A549 (cell line): Measurements from ENCODE around the gene KRABD2.

Source experiments
- ATAC-seq, 2 experiments: fragments of 200-7000 bp in 1 of 2; fragments of >200 bp in 1 of 2; cut with Nextera tagmentation in 1 of 2; cut with Tn5 transposase in 1 of 2; 3 replicates each; pipeline versions ENCODE4 v1.8.0 to v1.9.1; 2018 to 2020; ENCODE audit warnings: mild to moderate bottlenecking in 1 of 2, moderate library complexity in 1 of 2
- CTCF ChIA-PET: fragments of 300-600 bp; sonication (Branson Sonifier 250); formaldehyde crosslinking; extraction: SDS; loops from one replicate; lab custom pipeline; 2021; ENCODE audit warnings: antibody characterized with exemption, inconsistent platforms; lab: Yijun Ruan, JAX
- POLR2A ChIA-PET: fragments of 350-600 bp; formaldehyde crosslinking; extraction: SDS; loops from one replicate; lab custom pipeline; 2021; ENCODE audit warnings: antibody characterized with exemption, inconsistent platforms; lab: Yijun Ruan, JAX
- DNase-seq, 2 experiments: peaks; one replicate each; pipeline versions ENCODE4 v3.0.0 to v3.0.0-alpha.2; 2011 to 2016; ENCODE audit warnings: low read depth in 1 of 2, low spot score in 1 of 2
- FAIRE-seq: peaks from 2 replicates; lab custom pipeline; 2011; peaks lifted over from hg19 to GRCh38; lab: Jason Lieb, UNC
- H3K27ac ChIP-seq, 2 experiments: fragments of >200 bp; sonication (Bioruptor Twin); formaldehyde crosslinking; 3 replicates each; pipeline ENCODE4 v1.5.1; 2016 to 2017
- H3K4me1 ChIP-seq: fragments of >200 bp; sonication (Bioruptor Twin); formaldehyde crosslinking; 3 replicates; pipeline ENCODE4 v1.6.1; 2016
- H3K4me2 ChIP-seq: fragments of >200 bp; sonication (Bioruptor Twin); formaldehyde crosslinking; 3 replicates; pipeline ENCODE4 v1.6.1; 2016
- H3K4me3 ChIP-seq: fragments of >200 bp; sonication (Bioruptor Twin); formaldehyde crosslinking; 3 replicates; pipeline ENCODE4 v1.5.1; 2016
- H3K9me3 ChIP-seq: fragments of >200 bp; sonication (Bioruptor Twin); formaldehyde crosslinking; 3 replicates; pipeline ENCODE4 v1.6.1; 2016
- BHLHE40 ChIP-seq: IDR thresholded peaks from 2 replicates; pipeline ENCODE4 v1.6.1; 2012; ENCODE audit warnings: low read depth, low read length, inconsistent platforms
- CBX2 ChIP-seq: fragments of 200-600 bp; sonication (generic); IDR thresholded peaks from 2 replicates; pipeline ENCODE4 v1.6.1; 2016; ENCODE audit warnings: low read depth, mild to moderate bottlenecking, borderline replicate concordance
- CEBPB ChIP-seq, 2 experiments: fragments of >200 bp in 1 of 2; sonication (Bioruptor Twin) in 1 of 2; formaldehyde crosslinking in 1 of 2; IDR thresholded peaks; 2 replicates each; pipeline ENCODE4 v1.6.1; 2012 to 2016
- EP300 ChIP-seq, 2 experiments: fragments of >200 bp; sonication (Bioruptor Twin); formaldehyde crosslinking; IDR thresholded peaks; 2 replicates in 1 of 2; 3 replicates in 1 of 2; pipeline ENCODE4 v1.6.1; 2016 to 2017
- ESRRA ChIP-seq: fragments of 150-350 bp; IDR thresholded peaks from 2 replicates; pipeline ENCODE4 v1.6.1; 2014; ENCODE audit warnings: mild to moderate bottlenecking, low read length, borderline replicate concordance
- FOSB ChIP-seq: fragments of 250-450 bp; sonication (Bioruptor Pico); IDR thresholded peaks from 2 replicates; pipeline ENCODE4 v1.5.0; 2020; ENCODE audit warnings: mild to moderate bottlenecking, moderate library complexity
- FOSL2 ChIP-seq, 2 experiments: fragments of 450-650 bp in 1 of 2; fragments of >200 bp in 1 of 2; sonication (Bioruptor Twin) in 1 of 2; formaldehyde crosslinking; IDR thresholded peaks; 2 replicates each; pipeline versions ENCODE4 v1.5.0 to v1.6.1; 2016 to 2020; ENCODE audit warnings: mild to moderate bottlenecking in 1 of 2, moderate library complexity in 1 of 2
- GATA3 ChIP-seq: IDR thresholded peaks from 2 replicates; pipeline ENCODE4 v1.6.1; 2012; ENCODE audit warnings: borderline replicate concordance
- HOXA7 ChIP-seq: fragments of 250-450 bp; sonication (Bioruptor Pico); IDR thresholded peaks from 2 replicates; pipeline ENCODE4 v1.5.0; 2020; ENCODE audit warnings: mild to moderate bottlenecking, moderate library complexity
- JUNB ChIP-seq: fragments of >200 bp; sonication (Bioruptor Twin); formaldehyde crosslinking; IDR thresholded peaks from 2 replicates; pipeline ENCODE4 v1.6.1; 2016
- KDM5A ChIP-seq: fragments of 200-600 bp; sonication (generic); IDR thresholded peaks from 2 replicates; pipeline ENCODE4 v1.6.1; 2016; ENCODE audit warnings: antibody characterized with exemption, mild to moderate bottlenecking
- MAFK ChIP-seq: fragments of 450-650 bp; IDR thresholded peaks from 2 replicates; pipeline ENCODE4 v1.6.1; 2014; ENCODE audit not compliant: partially characterized antibody
- MAZ ChIP-seq: fragments of 150-350 bp; IDR thresholded peaks from 2 replicates; pipeline ENCODE4 v1.6.1; 2014; ENCODE audit warnings: antibody characterized with exemption, low read depth, low read length, borderline replicate concordance
- MYC ChIP-seq: IDR thresholded peaks from 2 replicates; pipeline ENCODE4 v1.6.1; 2012; ENCODE audit warnings: mild to moderate bottlenecking, inconsistent platforms, low read length, improper control_type of control experiment, borderline replicate concordance
- NFE2L2 ChIP-seq: fragments of 150-350 bp; conservative IDR thresholded peaks from 2 replicates; pipeline ENCODE4 v1.6.1; 2014; ENCODE audit warnings: low read length
- NR3C1 ChIP-seq: fragments of >200 bp; sonication (Bioruptor Twin); formaldehyde crosslinking; IDR thresholded peaks from 3 replicates; pipeline ENCODE4 v1.6.1; 2017
- PHF8 ChIP-seq: fragments of 200-600 bp; sonication (generic); IDR thresholded peaks from 2 replicates; pipeline ENCODE4 v1.6.1; 2016; ENCODE audit warnings: low read depth, mild to moderate bottlenecking, antibody characterized with exemption, moderate library complexity, borderline replicate concordance
- RFX5 ChIP-seq: fragments of 450-650 bp; IDR thresholded peaks from 2 replicates; pipeline ENCODE4 v1.7.1; 2014; ENCODE audit warnings: antibody characterized with exemption, mild to moderate bottlenecking, moderate library complexity
- RNF2 ChIP-seq: fragments of 200-600 bp; sonication (generic); IDR thresholded peaks from 2 replicates; pipeline ENCODE4 v1.6.1; 2016; ENCODE audit warnings: low read depth, mild to moderate bottlenecking, antibody characterized with exemption, moderate library complexity, borderline replicate concordance
- SMC3 ChIP-seq: fragments of >200 bp; sonication (Bioruptor Twin); formaldehyde crosslinking; IDR thresholded peaks from 3 replicates; pipeline ENCODE4 v1.6.1; 2018; ENCODE audit warnings: inconsistent platforms
- TP53 ChIP-seq: fragments of 250-450 bp; sonication (Bioruptor Pico); IDR thresholded peaks from 2 replicates; pipeline ENCODE4 v1.5.0; 2021; ENCODE audit warnings: mild to moderate bottlenecking, moderate library complexity
- ZC3H11A ChIP-seq: fragments of 450-650 bp; IDR thresholded peaks from 2 replicates; pipeline ENCODE4 v1.6.1; 2014; ENCODE audit warnings: antibody characterized with exemption, mild to moderate bottlenecking
- ZNF302 ChIP-seq: fragments of 250-450 bp; sonication (Bioruptor Pico); IDR thresholded peaks from 2 replicates; pipeline ENCODE4 v1.9.0; 2021; ENCODE audit warnings: inconsistent platforms, mild to moderate bottlenecking, moderate library complexity
- ZSCAN20 ChIP-seq: fragments of 250-450 bp; sonication (Bioruptor Pico); IDR thresholded peaks from 2 replicates; pipeline ENCODE4 v1.8.0; 2022; ENCODE audit warnings: mild to moderate bottlenecking, moderate library complexity
- WGBS: methylation state at CpG from one replicate; pipeline ENCODE4 v1.1.6; 2017; ENCODE audit errors: missing lambda C conversion rate; 5-methylcytosine and 5-hydroxymethylcytosine counted together
- TF ChIP-seq, protein P1 (sequence below): fragments of >200 bp; sonication (Bioruptor Twin); formaldehyde crosslinking; IDR thresholded peaks from 3 replicates; pipeline ENCODE4 v1.5.1; 2016
- TF ChIP-seq, protein P2 (sequence below): IDR thresholded peaks from 2 replicates; pipeline ENCODE4 v1.6.1; 2012

KRABD2 gene

DNA sequence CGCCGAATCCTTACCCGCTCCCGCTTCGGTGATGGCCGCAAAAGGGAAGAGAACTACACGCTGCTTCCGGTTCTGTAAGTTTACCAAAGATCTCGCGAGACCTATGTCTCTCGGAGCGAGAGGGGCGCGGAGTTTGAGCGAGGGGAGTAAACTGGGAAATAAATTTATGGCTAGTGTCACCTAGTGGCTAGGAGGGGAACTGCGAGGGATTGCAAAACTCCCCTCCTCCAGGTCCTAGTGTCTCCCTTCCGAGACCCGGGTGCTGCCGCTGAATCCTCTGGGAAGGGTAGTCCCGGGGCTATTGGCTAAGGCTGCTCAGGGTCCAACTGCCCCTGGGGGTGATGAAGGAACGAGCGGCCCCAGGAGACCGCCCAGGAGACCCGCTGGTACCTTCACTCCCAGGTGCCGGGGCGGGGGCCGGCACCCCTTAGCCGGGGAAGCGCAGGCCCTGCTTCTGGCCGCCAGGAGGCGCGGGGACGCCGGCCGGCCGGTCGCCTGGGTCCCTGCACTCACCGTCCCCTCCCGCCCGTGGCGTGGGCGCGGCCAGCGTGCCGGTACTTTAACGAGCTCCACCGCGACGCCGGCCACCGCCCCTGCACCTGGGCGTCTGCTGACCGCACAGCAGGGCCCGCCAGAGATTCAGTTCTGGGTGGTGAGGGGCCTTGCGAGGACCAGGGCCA is 6.8 kb upstream of the KRABD2 start, which contains the start of gene RPL26 (continued):
- TF ChIP-seq ESRRA (no peak), NR3C1 (no peak), ZSCAN20 (CRISPR knock-in tag) (no peak), GATA3 (peak; percentile 68), NFE2L2 (no peak)

DNA sequence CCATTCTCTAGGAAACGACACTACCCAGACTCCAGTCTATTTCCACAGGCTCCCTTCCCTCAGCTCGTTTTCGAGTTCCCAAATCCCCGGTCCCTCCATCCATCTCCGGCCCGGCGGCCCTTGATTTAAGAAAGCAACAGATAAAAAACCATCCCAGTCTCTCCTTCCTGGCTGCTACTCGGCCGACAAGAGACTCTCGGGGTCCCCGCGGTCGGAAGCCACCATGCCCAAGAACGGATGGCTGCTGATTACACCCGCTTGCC is 6.3 kb upstream of the KRABD2 start:
- Histone ChIP-seq H3K4me1 (peaks cover 48% of the 10 kb centered on the region), H3K27ac (peak overlapping the region; percentile 93 to 99), H3K4me2 (peak overlapping the region; percentile 95), H3K9me3 (no peaks in the 10 kb centered on the region), H3K4me3 (peak overlapping the region; percentile 97)
- POLR2A ChIA-PET: interaction anchor here (0.5 to 2.8 kb wide), 7 partner anchors 26 to 403 kb away, joined by 3 to 21 read pairs (median 3); partner anchors contain the start of genes MYH10, NDEL1 and SLC25A35
- TF ChIP-seq FOSL2 (IDR thresholded peaks at IDR 0.05): no peak
- TF ChIP-seq FOSL2 (CRISPR knock-in tag; IDR thresholded peaks at IDR 0.05): 0 out of 2 replicates have a peak, but pooled peaks have one; percentile 8
- TF ChIP-seq JUNB: no peak
- no peak for TF ChIP-seq GATA3
- TF ChIP-seq NR3C1: no peak
- TF ChIP-seq SMC3: no peak
- no peak for TF ChIP-seq EP300 (IDR thresholded peaks at IDR 0.05)
- 0 out of 2 replicates have a peak, but pooled peaks have one; percentile 80 for TF ChIP-seq ZSCAN20 (CRISPR knock-in tag)
- no peak for TF ChIP-seq MAFK
- peak; percentile 94; the same call in 1 of the 2 replicates for TF ChIP-seq MYC
- TF ChIP-seq RNF2: no peak
- no peak for TF ChIP-seq NFE2L2
- 0 out of 2 replicates have a peak, but pooled peaks have one; percentile 26 for TF ChIP-seq KDM5A
- peak; percentile 16; the same call in 1 of the 2 replicates for TF ChIP-seq HOXA7 (CRISPR knock-in tag)
- TF ChIP-seq ZC3H11A: no peak
- no peak for TF ChIP-seq CEBPB (IDR thresholded peaks at IDR 0.05)
- TF ChIP-seq RFX5: peak; percentile 23; the same call in 1 of the 2 replicates
- TF ChIP-seq, protein P1, sequence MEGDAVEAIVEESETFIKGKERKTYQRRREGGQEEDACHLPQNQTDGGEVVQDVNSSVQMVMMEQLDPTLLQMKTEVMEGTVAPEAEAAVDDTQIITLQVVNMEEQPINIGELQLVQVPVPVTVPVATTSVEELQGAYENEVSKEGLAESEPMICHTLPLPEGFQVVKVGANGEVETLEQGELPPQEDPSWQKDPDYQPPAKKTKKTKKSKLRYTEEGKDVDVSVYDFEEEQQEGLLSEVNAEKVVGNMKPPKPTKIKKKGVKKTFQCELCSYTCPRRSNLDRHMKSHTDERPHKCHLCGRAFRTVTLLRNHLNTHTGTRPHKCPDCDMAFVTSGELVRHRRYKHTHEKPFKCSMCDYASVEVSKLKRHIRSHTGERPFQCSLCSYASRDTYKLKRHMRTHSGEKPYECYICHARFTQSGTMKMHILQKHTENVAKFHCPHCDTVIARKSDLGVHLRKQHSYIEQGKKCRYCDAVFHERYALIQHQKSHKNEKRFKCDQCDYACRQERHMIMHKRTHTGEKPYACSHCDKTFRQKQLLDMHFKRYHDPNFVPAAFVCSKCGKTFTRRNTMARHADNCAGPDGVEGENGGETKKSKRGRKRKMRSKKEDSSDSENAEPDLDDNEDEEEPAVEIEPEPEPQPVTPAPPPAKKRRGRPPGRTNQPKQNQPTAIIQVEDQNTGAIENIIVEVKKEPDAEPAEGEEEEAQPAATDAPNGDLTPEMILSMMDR: no peak
- TF ChIP-seq, protein P2, sequence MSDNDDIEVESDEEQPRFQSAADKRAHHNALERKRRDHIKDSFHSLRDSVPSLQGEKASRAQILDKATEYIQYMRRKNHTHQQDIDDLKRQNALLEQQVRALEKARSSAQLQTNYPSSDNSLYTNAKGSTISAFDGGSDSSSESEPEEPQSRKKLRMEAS: peak; percentile 88; the same call in 1 of the 2 replicates
- TF ChIP-seq BHLHE40: no peak
- TF ChIP-seq PHF8: peak; percentile 97
- CTCF ChIA-PET: interaction anchor here (0.6 to 8.2 kb wide), 16 partner anchors 13 to 1620 kb away, joined by 3 to 82 read pairs (median 4); partner anchors contain the start of gene RNF222
- no peak for FAIRE-seq
- under 1% methylated on average over 15 of the region's 15 CpGs for whole genome bisulfite sequencing
- DNase-seq: no peak
- ATAC-seq: no peak

DNA sequence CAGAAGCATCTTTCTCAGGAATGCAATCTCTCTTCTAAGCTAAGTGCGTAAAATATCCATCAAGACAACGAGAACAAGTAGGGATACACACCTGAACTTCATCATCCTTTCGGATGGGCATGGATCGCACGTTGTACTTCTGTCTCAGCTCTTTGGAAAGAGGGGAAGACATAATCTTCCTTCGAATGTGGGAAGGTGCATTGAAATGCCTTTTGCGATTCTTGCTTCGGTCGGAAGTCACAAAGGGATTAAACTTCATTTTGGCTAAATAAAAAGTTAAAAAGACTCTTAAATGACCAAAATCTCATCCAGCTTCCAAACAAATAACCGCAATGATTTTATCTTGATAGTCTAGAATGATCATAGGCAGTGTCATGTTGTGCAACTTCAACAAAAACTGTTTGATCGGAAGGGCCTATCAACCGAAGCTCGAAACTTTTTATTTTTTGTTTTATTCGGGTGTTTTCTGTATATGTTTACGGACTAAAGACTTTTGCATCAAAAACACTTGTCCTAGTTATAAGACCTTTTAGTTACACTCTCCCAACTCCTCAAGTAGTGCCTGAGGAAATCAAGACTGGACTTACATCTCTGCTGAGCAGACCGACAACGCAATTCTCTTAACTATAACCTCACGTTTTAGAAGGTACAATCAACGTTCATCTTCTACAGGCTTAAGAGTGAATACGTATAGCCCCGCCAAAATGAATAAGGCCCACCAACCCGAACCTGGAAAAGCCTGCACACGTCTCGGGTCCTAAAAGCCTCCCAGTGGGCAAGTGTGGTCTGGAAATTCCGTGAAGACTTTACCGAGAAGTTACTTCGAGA is 5.8 kb upstream of the KRABD2 start:
- Histone ChIP-seq H3K9me3 (no peaks in the 10 kb centered on the region), H3K4me3 (peak overlapping the region; percentile 97), H3K27ac (peak overlapping the region; percentile 93 to 99), H3K4me2 (peak overlapping the region; percentile 95)
- 4% methylated on average over 27 of the region's 27 CpGs for WGBS
- peak in 1 of 2 experiments; percentile 3; a peak in 1 of 6 replicates for ATAC-seq
- peak in 1 of 2 experiments; percentile 24 for DNase-seq
- peak; percentile 13 for FAIRE-seq
- POLR2A ChIA-PET: interaction anchor here (0.5 to 2.8 kb wide), 9 partner anchors 26 to 403 kb away, joined by 3 to 21 read pairs (median 3); partner anchors contain the start of genes MYH10, NDEL1 and SLC25A35
- CTCF ChIA-PET: interaction anchor here (0.6 to 8.2 kb wide), 16 partner anchors 13 to 1621 kb away, joined by 3 to 82 read pairs (median 3); partner anchors contain the start of gene RNF222
- TF ChIP-seq CBX2 (no peak), ESRRA (no peak), HOXA7 (CRISPR knock-in tag) (peak; percentile 63; the same call in 1 of the 2 replicates), FOSB (CRISPR knock-in tag) (peak; percentile 80), GATA3 (no peak), CEBPB (IDR thresholded peaks at IDR 0.05) (peak in 1 of 2 experiments; percentile 45; a peak in 1 of 4 replicates), ZNF302 (no peak), TP53 (peak; percentile 77; the same call in 1 of the 2 replicates), MAZ (no peak), KDM5A (0 out of 2 replicates have a peak, but pooled peaks have one; percentile 50), EP300 (IDR thresholded peaks at IDR 0.05) (no peak)
- TF ChIP-seq, all 56 proteins: peak for 5
- H3K4me1 ChIP-seq: peaks cover 54% of the 10 kb centered on the region
